Measurements from ENCODE around the gene AQP3.

GRCh38 chr9:33435821-33436277, 11.5 kb downstream of the AQP3 start:
- TF ChIP-seq CTCF (IDR thresholded peaks at IDR 0.05) (no peak), POLR2AphosphoS5 (IDR thresholded peaks at IDR 0.05; ENCODE audit: insufficient read depth in 1 of 2, low read depth in 1 of 2) (no peak)
